Spleen (tissue), 11 donors: ENCODE results near the gene CCDC122. TPM values are rescaled to one million over a fixed set of nuclear protein-coding genes. Genes with fewer than 3 reads are reported as not detected.
A peak's percentile ranks its signal among the peaks of the same experiment; 100 is the strongest.

ENCODE experiments used
- DNase-seq: peaks from one replicate; pipeline ENCODE4 v3.0.0-alpha.2; 2020
- H3K27ac ChIP-seq, 8 donors: fragments of 200-600 bp; sonication (generic) in 7 of 8; 1 replicate in 4 of 8; 2 replicates in 4 of 8; pipeline versions ENCODE4 v1.5.0 to v1.8.0; 2016 to 2021; ENCODE audit warnings: inconsistent platforms in 4 of 8, mild to moderate bottlenecking in 4 of 8, moderate library complexity in 1 of 8
- H3K27me3 ChIP-seq, 7 donors: fragments of 200-600 bp; sonication (generic) in 6 of 7; replicated peaks in 1 of 7; 1 replicate in 4 of 7; 2 replicates in 3 of 7; pipeline versions ENCODE4 v1.5.0 to v1.8.0; 2016 to 2021; ENCODE audit warnings: inconsistent platforms in 3 of 7, mild to moderate bottlenecking in 1 of 7
- H3K36me3 ChIP-seq, 6 donors: fragments of 200-600 bp; sonication (generic) in 5 of 6; 1 replicate in 4 of 6; 2 replicates in 2 of 6; pipeline versions ENCODE4 v1.5.0 to v1.8.0; 2016 to 2021; ENCODE audit warnings: inconsistent platforms in 2 of 6
- H3K4me1 ChIP-seq, 6 donors: fragments of 200-600 bp; sonication (generic) in 5 of 6; 1 replicate in 3 of 6; 2 replicates in 3 of 6; pipeline versions ENCODE4 v1.5.0 to v1.8.0; 2016 to 2021; ENCODE audit warnings: inconsistent platforms in 3 of 6
- H3K4me3 ChIP-seq, 8 donors: fragments of 200-600 bp; sonication (generic) in 7 of 8; 1 replicate in 4 of 8; 2 replicates in 4 of 8; pipeline versions ENCODE4 v1.5.0 to v1.8.0; 2016 to 2021; ENCODE audit warnings: inconsistent platforms in 4 of 8, mild to moderate bottlenecking in 4 of 8, moderate library complexity in 2 of 8
- H3K9me3 ChIP-seq, 8 donors: fragments of 200-600 bp; sonication (generic) in 7 of 8; 1 replicate in 4 of 8; 2 replicates in 4 of 8; pipeline versions ENCODE4 v1.5.0 to v1.8.0; 2016 to 2021; ENCODE audit warnings: inconsistent platforms in 4 of 8
- POLR2A ChIP-seq, 3 donors: fragments of 450-650 bp; IDR thresholded peaks; one replicate each; pipeline ENCODE4 v1.5.1; 2017; ENCODE audit warnings: antibody characterized with exemption in 3 of 3, mild to moderate bottlenecking in 1 of 3
- POLR2AphosphoS5 ChIP-seq, 3 donors: sonication (generic); formaldehyde crosslinking; IDR thresholded peaks; one replicate each; pipeline ENCODE4 v1.5.1; 2017; ENCODE audit warnings: antibody characterized with exemption in 3 of 3
- WGBS, 5 donors: extraction: QIAGEN DNeasy Blood & Tissue Kit in 3 of 5; methylation state at CpG; one replicate each; pipeline versions ENCODE4 v1.1.5 to v1.1.7; 2013 to 2018; 5-methylcytosine and 5-hydroxymethylcytosine counted together
- intact Hi-C: fragments of 100-400 bp; cut with DNase I; formaldehyde crosslinking; loops from one replicate; pipeline ENCODE4 v1.15.0; 2023; ENCODE audit warnings: low total_unique reads
- polyA plus RNA-seq, 3 donors: library from polyadenylated mRNA; stranded (reverse); fragments of 200-250 nt; gene quantifications; one replicate each; pipeline ENCODE4 v1.2.1, GENCODE V29; 2013
- total RNA-seq, 7 donors: library from RNA; depleted of rRNA in 3 of 7; stranded (reverse); fragments of >200 nt in 3 of 7; fragmentation: NEBNext Ultra II Directional in 4 of 7; extraction: Animal tissue kit (Norgen Biotek cat#: 25700) in 4 of 7; gene quantifications; one replicate each; pipeline versions ENCODE4 v1.1.0 to v1.2.1, GENCODE V29; 2016 to 2021
- TF ChIP-seq, protein P1 (sequence below), 11 experiments: fragments of 200-600 bp in 7 of 11; fragments of 450-650 bp in 4 of 11; sonication (generic) in 4 of 11; IDR thresholded peaks in 8 of 11; conservative IDR thresholded peaks in 3 of 11; 1 replicate in 7 of 11; 2 replicates in 4 of 11; pipeline versions ENCODE4 v1.4.0 to v1.8.0; 2016 to 2021; ENCODE audit warnings: antibody characterized with exemption in 11 of 11, inconsistent platforms in 4 of 11, mild to moderate bottlenecking in 1 of 11
- donor health status: healthy with polysubstance abuse.
- donor health status: DM: no; HTN: no; CAD: no; lungs with moderate emphysema.
- donor health status: DM: no; HTN: no; CAD: no.
- donor health status: Bipolar disorder and iron deficiency.
- donor health status: healthy.
- donor health status: DM: no; HTN: no; CAD: no.
- donor health status: DM: yes; HTN: yes; CAD: no.

The CCDC122 gene
- total and polyA plus RNA-seq, 10 donors = 3.6 to 10.9 (median 6.4) TPM

DNA sequence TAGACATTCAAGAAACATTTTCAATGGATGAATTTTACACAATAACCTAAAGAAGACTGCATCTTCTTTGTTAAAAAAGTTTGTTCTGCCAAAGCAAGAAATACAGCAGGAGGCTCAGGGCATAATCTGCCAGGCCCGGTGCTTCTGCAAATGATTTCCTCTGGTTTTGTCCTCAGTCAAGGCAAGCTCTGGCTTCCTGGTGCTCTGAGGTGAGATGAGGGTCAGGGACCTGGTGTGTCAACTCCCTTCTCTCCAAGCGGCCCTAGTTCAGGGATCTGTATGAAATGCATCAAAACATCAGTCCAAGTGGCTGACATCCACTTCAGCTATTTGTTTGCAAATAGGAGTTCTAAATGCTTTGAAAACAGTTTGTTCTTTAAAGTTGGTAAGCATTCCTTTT lies 31.7 kb upstream of the CCDC122 start:
- no peaks in the 10 kb centered on the region for H3K36me3 ChIP-seq
- peak in 1 of 3 donors; percentile 52 for TF ChIP-seq POLR2AphosphoS5 (IDR thresholded peaks at IDR 0.05)
- TF ChIP-seq POLR2A (IDR thresholded peaks at IDR 0.05) = no peak
- TF ChIP-seq, protein P1, sequence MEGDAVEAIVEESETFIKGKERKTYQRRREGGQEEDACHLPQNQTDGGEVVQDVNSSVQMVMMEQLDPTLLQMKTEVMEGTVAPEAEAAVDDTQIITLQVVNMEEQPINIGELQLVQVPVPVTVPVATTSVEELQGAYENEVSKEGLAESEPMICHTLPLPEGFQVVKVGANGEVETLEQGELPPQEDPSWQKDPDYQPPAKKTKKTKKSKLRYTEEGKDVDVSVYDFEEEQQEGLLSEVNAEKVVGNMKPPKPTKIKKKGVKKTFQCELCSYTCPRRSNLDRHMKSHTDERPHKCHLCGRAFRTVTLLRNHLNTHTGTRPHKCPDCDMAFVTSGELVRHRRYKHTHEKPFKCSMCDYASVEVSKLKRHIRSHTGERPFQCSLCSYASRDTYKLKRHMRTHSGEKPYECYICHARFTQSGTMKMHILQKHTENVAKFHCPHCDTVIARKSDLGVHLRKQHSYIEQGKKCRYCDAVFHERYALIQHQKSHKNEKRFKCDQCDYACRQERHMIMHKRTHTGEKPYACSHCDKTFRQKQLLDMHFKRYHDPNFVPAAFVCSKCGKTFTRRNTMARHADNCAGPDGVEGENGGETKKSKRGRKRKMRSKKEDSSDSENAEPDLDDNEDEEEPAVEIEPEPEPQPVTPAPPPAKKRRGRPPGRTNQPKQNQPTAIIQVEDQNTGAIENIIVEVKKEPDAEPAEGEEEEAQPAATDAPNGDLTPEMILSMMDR (IDR thresholded peaks at IDR 0.05 in 8 of 11, conservative IDR thresholded peaks at IDR 0.05 in 3 of 11) = no peak
- no peak for DNase-seq
- peaks cover 0 to 6% (median 0%) of the 10 kb centered on the region in 7 donors for H3K27me3 ChIP-seq
- 17 to 27% (median 24%) methylated on average over 2 of the region's 2 CpGs for WGBS, 5 donors
- intact Hi-C loops = loop anchor here (10.0 kb wide), 1 partner anchor 134 kb away; no protein-coding TSS in a partner anchor
- H3K27ac ChIP-seq = peak overlapping the region in 5 of 8 donors; percentile 9 to 57 (median 47)
- peaks cover 0 to 14% (median 1%) of the 10 kb centered on the region in 6 donors for H3K4me1 ChIP-seq
- no peak overlapping the region for H3K4me3 ChIP-seq
- no peaks in the 10 kb centered on the region for H3K9me3 ChIP-seq

DNA sequence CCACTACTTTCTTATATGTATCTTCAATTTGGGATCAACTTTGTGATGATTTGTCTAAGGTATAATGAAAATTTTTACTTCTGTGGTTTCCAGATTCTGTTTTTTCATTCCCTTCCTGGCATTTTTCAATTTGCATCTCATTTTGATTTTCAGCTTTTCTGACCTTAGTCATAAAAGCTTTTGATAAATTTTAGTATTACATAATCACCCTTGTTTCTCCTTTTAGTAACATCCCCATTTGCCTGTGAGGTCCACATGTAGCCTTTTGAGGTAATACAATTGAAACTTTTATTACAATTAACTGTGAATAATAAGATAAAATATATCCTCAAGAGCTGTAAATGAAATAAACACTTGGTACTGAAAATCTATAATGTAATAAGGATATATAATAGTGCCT lies 31.3 kb upstream of the CCDC122 start:
- H3K9me3 ChIP-seq = no peaks in the 10 kb centered on the region
- intact Hi-C loops = loop anchor here (10.0 kb wide), 1 partner anchor 134 kb away; no protein-coding TSS in a partner anchor
- TF ChIP-seq POLR2AphosphoS5 (IDR thresholded peaks at IDR 0.05) = no peak
- H3K4me3 ChIP-seq = no peak overlapping the region
- peaks cover 0 to 6% (median 0%) of the 10 kb centered on the region in 7 donors for H3K27me3 ChIP-seq
- DNase-seq = no peak
- peaks cover 0 to 14% (median 1%) of the 10 kb centered on the region in 6 donors for H3K4me1 ChIP-seq
- H3K36me3 ChIP-seq = no peaks in the 10 kb centered on the region
- H3K27ac ChIP-seq = peak overlapping the region in 5 of 8 donors; percentile 9 to 57 (median 47)

DNA sequence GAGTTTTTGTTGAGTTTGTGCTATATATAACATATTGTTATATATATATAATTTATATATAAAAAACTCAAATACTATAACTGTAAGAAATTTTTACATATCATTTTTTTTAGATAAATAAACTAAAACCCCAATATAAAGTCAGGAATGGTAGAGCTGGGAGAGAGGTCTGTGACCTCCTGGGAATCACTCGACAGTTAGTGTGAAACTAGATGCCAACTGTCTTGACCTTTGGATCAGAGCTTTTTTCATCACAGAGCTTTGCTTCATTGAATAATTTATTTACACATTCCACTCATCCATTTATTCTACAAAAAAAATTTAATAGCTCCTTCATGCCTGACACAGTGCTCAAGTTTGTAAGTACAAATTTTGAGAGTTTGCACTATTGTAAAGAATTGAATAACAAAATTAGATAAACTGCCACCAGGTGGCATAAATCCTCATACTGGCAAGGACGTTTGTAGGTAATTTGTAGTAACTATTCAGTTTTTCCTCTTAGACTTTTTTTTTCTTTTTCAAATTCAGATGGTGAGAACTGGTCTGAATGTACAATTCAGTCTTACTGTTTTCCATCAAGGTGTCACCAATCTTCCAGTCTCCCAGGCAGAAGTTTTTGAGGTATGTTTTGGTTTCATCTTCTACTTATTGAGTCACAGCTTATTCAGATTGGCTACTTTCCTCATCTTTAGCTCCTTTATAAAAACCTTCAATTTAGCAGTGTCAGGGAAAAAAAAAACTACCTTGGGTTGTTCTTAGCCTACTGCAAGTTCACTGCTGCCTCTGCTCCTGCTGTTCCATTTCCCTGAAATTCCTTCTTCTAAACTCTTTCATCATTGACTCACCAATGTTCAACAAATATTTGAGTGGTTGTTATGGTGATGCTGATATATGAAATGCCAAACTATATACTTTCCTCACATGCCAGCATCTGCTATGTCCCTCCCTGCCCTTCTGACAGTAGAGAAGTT lies 28.9 kb upstream of the CCDC122 start:
- H3K27me3 ChIP-seq = peaks cover 0 to 6% (median 0%) of the 10 kb centered on the region in 7 donors
- H3K4me3 ChIP-seq = no peak overlapping the region
- no peaks in the 10 kb centered on the region for H3K9me3 ChIP-seq
- intact Hi-C loops = loop anchor here (5.0 kb wide), 2 partner anchors 529 to 559 kb away; no protein-coding TSS in a partner anchor
- no peaks in the 10 kb centered on the region for H3K36me3 ChIP-seq
- WGBS, 5 donors = 38 to 45% (median 42%) methylated on average over 2 of the region's 2 CpGs
- peaks cover 0 to 14% (median 1%) of the 10 kb centered on the region in 6 donors for H3K4me1 ChIP-seq
- TF ChIP-seq POLR2A (IDR thresholded peaks at IDR 0.05) = no peak
- TF ChIP-seq, protein P1 (IDR thresholded peaks at IDR 0.05 in 8 of 11, conservative IDR thresholded peaks at IDR 0.05 in 3 of 11) = peak in 8 of 11 experiments; percentile 13 to 57 (median 44)
- DNase-seq = no peak
- no peak overlapping the region for H3K27ac ChIP-seq

DNA sequence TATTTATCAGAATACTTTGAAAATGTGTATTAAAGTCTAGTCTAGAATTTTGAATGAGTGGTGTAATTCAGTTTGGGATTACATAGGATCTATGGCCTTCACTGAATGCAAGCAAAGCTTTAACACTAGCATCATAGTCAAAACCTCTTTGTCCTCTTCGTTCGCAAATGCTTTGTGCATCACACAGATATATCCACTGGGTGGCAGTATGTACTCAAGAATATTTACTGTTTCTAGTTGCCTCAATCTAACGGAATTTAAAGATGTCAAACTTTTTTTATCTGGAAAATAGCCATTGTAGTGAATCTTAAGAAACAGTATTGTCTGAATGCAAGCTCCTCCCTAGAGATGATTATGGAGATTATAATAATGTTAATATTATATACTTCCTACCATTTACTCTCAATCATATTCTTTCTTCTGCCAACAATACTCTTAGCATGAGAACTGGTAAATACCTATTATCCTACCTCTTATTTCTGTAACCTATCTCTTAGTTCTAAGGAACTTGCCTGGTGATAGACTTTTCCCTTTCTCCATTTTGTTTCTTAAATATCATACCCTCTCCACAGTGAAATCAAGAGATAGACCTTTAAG lies 26.0 kb upstream of the CCDC122 start:
- no peaks in the 10 kb centered on the region for H3K36me3 ChIP-seq
- WGBS, 5 donors = 0 to 4% (median 1%) methylated on average over 3 of the region's 3 CpGs
- no peaks in the 10 kb centered on the region for H3K9me3 ChIP-seq
- peaks cover 0 to 6% (median 0%) of the 10 kb centered on the region in 7 donors for H3K27me3 ChIP-seq
- no peak for DNase-seq
- intact Hi-C loops = loop anchor here (5.0 kb wide), 2 partner anchors 532 to 562 kb away; no protein-coding TSS in a partner anchor
- H3K4me1 ChIP-seq = peaks cover 0 to 7% (median 1%) of the 10 kb centered on the region in 6 donors
- no peak overlapping the region for H3K27ac ChIP-seq
- TF ChIP-seq POLR2A (IDR thresholded peaks at IDR 0.05) (no peak), POLR2AphosphoS5 (IDR thresholded peaks at IDR 0.05) (no peak)
- TF ChIP-seq, protein P1 (IDR thresholded peaks at IDR 0.05 in 8 of 11, conservative IDR thresholded peaks at IDR 0.05 in 3 of 11) = peak; percentile 78 to 89 (median 85)
- no peak overlapping the region for H3K4me3 ChIP-seq
